Endothelial cell of hepatic sinusoid (primary cell): Measurements from ENCODE around the gene RPL10.

ENCODE experiments used
- in situ Hi-C: cut with HindIII; loops from 2 replicates; pipeline ENCODE4 v1.10.0; 2017; ENCODE audit warnings: low sequenced_read_pairs

Gene RPL10

GRCh38 chrX:154360155-154360713 lies 37.9 kb upstream of the RPL10 start:
- in situ Hi-C loops, result no loop called here

DNA sequence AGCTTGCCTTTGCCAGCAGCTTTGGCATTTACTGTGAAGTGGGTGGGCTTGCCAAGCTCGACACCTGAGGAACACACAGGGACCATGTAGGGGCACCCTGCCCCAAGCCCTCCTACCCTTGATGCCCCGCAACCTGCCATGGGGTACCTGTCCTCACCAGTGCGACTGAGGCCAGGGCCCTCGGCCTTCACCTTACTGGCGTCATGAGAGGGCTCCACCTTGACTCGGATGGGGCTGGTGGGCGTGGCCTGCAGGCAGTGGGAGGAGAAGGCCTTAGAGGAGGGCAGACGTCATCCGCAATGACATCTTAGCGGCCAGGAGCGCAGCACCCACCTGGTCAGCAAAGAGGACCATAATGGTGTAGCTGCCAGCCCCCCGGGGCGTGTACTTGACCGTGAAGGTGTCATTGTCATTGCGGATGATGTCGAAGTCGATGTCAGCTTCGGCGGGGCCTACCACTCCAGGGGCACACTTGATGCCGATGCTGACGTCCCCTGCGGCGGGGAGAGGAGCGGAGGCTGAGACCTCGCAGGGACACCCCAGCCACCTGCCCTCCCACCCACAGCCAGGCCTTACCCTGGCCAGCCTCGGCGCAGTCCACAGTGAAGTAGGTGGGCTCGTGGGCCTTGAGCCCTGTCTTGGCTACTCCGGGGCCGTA lies 36.0 kb upstream of the RPL10 start:
- in situ Hi-C loops, result no loop called here

DNA sequence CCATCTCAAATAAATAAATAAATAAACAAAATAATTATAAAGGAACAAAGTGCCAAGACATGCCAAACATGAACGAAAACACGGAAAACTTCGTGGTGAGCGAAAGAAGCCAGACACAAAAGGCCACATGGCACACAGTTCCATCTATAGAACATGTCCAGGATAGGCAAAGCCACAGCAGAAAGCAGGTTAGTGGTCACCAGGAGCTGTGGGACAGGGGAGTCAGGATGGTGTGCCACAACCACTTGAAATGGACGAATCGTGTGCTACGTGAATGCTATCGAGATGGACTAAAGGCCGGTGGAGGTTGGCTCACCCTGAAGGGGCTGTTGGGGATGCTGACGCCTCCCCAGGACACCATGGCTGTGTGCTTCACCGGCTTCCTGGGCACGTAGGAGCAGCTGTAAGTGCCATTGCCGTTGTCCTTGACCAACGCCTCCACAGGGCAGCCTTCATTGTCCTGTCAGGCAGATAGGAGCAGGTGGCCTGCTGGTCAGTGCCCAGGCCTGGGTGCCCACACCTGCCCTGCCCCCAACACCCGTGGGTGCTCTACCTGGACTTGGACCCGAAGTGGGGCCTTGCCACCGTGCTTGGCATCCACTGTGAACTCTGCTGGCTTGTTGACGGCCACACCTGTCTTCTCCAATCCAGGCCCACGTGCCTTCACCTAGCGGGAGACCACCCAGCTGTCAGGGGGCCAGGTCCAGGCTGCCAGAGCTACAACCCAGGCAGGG lies 34.3 kb upstream of the RPL10 start:
- in situ Hi-C loops, result no loop called here

GRCh38 chrX:154365052-154365600 lies 33.1 kb upstream of the RPL10 start:
- in situ Hi-C loops, result no loop called here

DNA sequence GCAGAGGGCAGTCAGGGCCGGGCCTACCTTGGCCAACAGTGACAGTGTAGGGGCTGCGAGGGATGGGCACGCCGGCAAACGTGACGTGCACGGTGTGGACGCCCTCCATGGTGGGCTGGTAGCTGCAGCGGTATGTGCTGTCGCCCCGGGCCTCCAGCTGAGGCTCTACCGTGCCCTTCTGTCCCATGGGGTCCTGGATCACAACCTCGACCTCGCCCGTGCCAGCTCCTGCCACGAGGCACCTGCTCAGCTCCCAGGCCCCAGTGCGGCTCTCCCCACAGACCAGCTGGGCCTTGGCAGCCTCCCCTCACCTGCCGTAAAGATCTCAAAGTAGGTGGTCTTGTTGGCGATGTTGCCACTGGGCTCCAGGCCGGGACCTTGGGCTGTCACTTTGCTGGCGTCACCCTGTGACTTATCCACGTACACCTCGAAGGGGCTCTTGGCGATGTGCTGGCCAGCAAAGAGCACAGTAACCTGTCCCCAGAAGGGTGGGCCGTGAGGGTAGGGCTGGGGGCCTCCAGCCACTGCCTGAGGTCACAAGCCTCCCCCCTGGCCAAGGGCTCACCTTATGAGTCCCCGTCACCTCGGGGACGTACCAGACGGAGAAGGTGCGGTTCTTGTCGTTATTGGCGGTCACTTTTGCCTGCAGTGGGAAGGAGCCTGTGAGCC lies 32.0 kb upstream of the RPL10 start:
- in situ Hi-C loops, result no loop called here

GRCh38 chrX:154366666-154367055 lies 31.5 kb upstream of the RPL10 start:
- in situ Hi-C loops, result no loop called here

DNA sequence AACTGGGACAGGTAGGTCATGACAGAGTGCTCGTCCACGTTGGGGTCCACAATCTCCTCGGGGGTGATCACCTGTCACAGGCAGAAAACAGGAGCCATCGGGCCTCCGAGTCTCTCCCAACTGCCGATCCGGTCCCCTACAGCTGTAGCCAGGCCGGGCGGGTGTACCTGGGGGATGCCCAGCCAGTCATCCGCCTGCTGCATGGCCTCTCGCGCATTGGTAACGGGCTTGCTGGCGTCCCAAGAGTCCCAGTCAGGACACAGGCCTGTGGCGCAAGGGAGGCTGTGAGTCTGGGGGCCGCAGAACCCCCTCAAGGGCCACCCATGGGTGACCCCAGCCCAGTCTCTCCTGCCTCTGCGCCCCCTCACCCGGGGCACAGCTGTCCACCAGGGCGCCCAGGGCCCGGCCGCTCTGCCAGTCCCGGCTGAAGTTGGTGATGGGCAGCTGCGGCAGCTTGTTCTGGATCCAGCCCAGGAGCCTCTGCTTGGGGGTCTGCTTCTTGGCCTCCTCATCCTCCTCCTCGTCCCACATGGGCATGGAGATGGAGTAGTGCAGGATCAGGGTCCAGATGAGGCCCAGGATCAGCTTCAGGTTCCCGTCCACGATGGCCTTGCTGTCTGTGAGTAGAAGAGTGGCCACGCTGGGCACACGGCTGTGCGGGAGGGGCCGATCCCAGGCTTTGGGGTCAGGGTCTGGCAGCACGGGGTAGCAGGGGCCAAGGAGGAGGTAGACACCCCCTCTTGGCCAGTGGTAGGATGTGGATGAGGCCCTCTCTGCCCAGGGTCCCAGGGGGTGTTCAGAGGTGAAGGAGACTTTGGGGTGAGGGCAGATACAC lies 30.5 kb upstream of the RPL10 start:
- in situ Hi-C loops, result no loop called here

DNA sequence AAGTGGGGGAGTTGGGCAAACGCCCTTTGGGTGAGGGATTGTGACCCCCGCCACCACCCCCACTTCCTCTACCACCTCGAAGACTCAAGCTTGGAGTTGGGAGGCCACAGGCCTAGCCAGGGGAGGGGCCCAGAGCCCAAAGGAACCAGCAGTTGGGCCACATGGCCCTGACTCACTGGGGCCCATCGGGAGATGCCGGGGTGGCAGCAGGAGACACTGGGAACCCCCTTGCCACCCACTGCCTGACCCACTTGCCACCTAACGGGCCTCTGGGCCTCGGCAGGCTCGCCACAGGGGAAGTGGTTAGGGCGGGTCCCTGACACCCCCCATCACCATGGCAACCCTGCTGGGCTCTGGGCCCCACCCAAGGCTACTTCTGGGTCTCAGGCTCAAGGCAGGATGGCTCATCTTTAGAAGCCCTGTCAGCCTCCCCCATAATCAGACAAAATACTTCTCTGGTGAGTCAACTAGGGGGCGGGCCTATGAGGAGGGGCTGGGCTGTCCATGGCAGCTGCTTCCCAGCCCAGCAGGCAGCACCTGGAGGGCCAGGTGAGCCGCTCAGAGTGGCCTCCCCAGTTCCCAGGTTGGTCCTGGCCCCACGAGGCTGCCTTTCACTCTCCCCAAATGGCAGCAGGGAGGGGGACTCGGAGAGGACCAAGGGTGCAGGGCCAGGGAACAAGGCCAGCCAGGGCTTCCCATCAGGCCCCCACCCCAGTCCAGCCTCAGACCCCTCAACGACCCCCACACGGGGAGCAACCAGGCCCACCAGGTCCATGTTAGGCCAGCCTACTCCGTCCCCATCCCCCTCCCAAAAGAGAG lies 29.3 kb upstream of the RPL10 start:
- in situ Hi-C loops, result no loop called here

DNA sequence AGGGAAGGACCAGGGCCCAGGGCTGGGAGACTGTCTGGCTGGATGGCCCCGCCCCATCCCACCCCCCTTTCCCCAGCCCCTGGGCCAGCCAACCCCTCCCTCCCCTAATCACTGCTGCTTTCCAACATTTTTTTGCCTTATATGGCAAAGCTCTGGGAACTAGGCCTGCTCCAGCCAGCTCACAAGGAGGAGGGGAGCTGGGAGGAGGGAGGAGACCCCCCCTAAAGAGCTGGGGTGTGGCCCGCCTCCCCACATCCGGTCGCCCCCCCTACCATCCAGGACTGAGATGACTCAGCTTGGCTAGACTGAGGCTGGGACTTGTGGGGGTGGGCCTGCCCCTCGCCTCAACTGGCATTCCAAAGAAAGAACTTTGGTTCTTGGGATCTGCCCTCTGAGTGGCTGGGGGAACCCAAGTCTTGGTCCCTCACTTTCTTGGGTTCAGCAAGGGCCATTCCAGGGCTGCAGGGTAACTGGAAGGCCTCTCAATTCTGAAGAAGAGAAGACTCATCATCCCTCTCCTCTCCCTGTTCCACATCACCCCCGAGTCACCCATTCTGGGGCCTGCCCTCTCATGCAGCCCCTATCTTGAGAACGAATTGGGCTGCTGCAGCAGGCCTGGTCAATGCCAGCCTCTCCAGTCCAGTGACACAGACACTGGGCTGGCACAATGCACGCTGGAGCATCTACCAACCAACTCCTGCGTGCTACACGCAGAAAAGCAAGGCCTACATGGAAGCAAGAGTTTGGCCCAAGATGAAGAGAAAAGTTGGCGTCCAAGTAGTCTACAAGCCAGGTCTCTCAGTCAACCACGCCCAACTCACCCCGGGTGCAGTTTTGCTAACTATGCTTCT lies 28.5 kb upstream of the RPL10 start:
- in situ Hi-C loops, result no loop called here

GRCh38 chrX:154370300-154371016 lies 27.7 kb upstream of the RPL10 start:
- in situ Hi-C loops, result no loop called here

DNA sequence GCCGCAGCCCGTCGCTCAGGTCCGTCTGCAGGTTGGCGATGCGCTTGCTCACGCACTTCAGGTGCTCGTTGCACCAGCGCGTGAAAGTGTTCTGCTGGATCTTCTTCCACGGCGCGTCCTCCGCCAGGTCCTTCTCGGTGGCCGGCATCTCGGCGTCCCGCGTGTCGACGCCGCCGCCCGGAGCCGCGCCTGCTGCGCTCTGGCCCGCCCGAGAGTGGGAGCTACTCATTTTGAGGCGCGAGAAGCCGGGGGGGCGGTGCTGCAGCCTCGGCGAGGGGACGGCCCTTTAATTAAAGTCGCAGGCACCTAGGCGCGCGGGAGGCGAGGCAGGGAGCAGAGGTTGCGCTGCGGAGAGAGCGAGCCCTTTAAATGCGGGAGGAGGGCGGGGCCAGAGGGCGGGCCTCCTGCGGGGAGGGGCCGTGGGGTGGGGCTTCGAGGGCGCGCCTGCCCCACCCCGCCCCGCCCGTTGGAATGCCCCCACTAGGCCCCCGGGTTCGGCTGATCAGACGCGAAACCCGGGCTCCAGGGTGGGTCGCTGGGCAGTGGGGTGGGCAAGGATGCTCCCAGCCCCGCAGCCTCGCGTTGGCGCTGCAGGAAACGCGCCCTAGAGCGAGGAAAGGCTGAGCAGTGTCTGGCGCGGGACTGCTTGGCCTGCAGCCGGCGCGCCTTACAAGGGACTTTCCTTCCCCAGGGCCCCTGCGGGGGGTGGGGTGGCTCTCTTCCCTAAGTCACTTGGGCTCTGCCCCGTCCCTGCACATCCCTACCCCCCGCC lies 27.0 kb upstream of the RPL10 start:
- in situ Hi-C loops, result no loop called here

DNA sequence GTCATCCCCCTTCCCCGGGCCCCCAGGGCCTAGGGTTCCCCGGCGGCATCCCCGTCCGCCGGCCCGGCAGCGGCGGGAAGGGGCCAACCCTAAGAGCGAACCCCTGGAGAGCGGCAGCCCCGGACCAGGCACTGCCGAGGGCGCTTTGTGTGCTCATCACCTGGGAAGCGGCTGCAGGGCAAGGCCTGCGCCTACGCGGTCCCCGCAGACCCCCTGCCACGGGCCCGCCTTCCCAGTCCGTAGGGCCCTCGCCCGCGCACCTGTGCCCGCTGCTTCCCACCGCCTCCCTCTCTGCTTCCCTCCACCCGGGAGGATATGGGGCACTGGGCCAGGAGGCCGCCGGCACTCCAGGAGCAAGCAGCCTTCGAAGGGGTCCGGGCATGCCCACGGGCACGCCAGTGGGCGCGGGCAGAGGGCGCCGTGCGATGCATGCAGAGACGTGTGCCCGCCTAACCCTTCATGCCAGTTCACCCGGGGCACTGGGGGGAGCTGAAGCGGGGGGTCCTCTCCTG lies 26.3 kb upstream of the RPL10 start:
- in situ Hi-C loops, result no loop called here

GRCh38 chrX:154372612-154373022 lies 25.6 kb upstream of the RPL10 start:
- in situ Hi-C loops, result no loop called here

GRCh38 chrX:154373340-154374306 lies 24.6 kb upstream of the RPL10 start:
- in situ Hi-C loops, result no loop called here

GRCh38 chrX:154374313-154375155 lies 23.6 kb upstream of the RPL10 start, which contains the start of gene FLNA:
Gene FLNA, minus strand, starts transcription at chrX:154374634. Its CDS starts 3,389 bp downstream, at chrX:154371245.
- in situ Hi-C loops, result no loop called here
